ENCODE data around the gene SPON1. TPM values are rescaled to one million over a fixed set of nuclear protein-coding genes. Genes with fewer than 3 reads are reported as not detected.

Gene SPON1
- total RNA-seq, 1 experiment from 2014 or later: 46.9 TPM

- intact Hi-C loops (cut with micrococcal nuclease; ENCODE audit: unreplicated experiment): no loop called here
- Mint-ChIP-seq H3K4me1 (ENCODE audit: low read depth, unreplicated experiment) (no peaks in the 10 kb centered on the region), H3K27me3 (ENCODE audit: insufficient read depth, unreplicated experiment) (no peaks in the 10 kb centered on the region), H3K27ac (ENCODE audit: unreplicated experiment) (no peak overlapping the region), H3K9me3 (ENCODE audit: unreplicated experiment) (no peaks in the 10 kb centered on the region), H3K4me3 (ENCODE audit: unreplicated experiment) (no peak overlapping the region), H3K36me3 (ENCODE audit: insufficient read depth, unreplicated experiment) (no peaks in the 10 kb centered on the region)
- H3K4me1 ChIP-seq: no peaks in the 10 kb centered on the region
- no peaks in the 10 kb centered on the region for H3K9me3 ChIP-seq
- no peak overlapping the region for H3K4me3 ChIP-seq (ENCODE audit: low read depth, low read length)
- ChIA-PET POLR2A (no interaction called here), CTCF (no interaction called here)
- no peak for TF ChIP-seq CTCF (IDR thresholded peaks at IDR 0.05; ENCODE audit: insufficient read depth in 1 of 2, low read depth in 1 of 2, low read length in 1 of 2, severe bottlenecking in 1 of 2, unreplicated experiment in 1 of 2)
- H3K27me3 ChIP-seq (replicated peaks; ENCODE audit: control insufficient read depth, insufficient read depth, low read length): no peaks in the 10 kb centered on the region
- H3K36me3 ChIP-seq (ENCODE audit: control insufficient read depth, insufficient read depth, low read length): no peaks in the 10 kb centered on the region
- no peak for DNase-seq
- no TSS peak for BruUV-seq (replicated peaks)
These were observed 138.9 kb downstream of the SPON1 start for GRCh38 chr11:14101388-14101787.

- H3K4me1 Mint-ChIP-seq (ENCODE audit: low read depth, unreplicated experiment): no peaks in the 10 kb centered on the region
- Histone ChIP-seq H3K4me1 (no peaks in the 10 kb centered on the region), H3K4me3 (ENCODE audit: low read depth, low read length) (no peak overlapping the region), H3K27me3 (replicated peaks; ENCODE audit: control insufficient read depth, insufficient read depth, low read length) (no peaks in the 10 kb centered on the region), H3K9me3 (no peaks in the 10 kb centered on the region), H3K36me3 (ENCODE audit: control insufficient read depth, insufficient read depth, low read length) (no peaks in the 10 kb centered on the region)
- no peak overlapping the region for H3K4me3 Mint-ChIP-seq (ENCODE audit: unreplicated experiment)
- no peak for TF ChIP-seq CTCF (IDR thresholded peaks at IDR 0.05; ENCODE audit: insufficient read depth in 1 of 2, low read depth in 1 of 2, low read length in 1 of 2, severe bottlenecking in 1 of 2, unreplicated experiment in 1 of 2)
- no peaks in the 10 kb centered on the region for H3K36me3 Mint-ChIP-seq (ENCODE audit: insufficient read depth, unreplicated experiment)
- intact Hi-C loops (cut with micrococcal nuclease; ENCODE audit: unreplicated experiment): no loop called here
- H3K9me3 Mint-ChIP-seq (ENCODE audit: unreplicated experiment): no peaks in the 10 kb centered on the region
- CTCF ChIA-PET: no interaction called here
- DNase-seq: no peak
- no peak overlapping the region for H3K27ac Mint-ChIP-seq (ENCODE audit: unreplicated experiment)
- BruUV-seq (replicated peaks): no TSS peak
- H3K27me3 Mint-ChIP-seq (ENCODE audit: insufficient read depth, unreplicated experiment): no peaks in the 10 kb centered on the region
- POLR2A ChIA-PET: no interaction called here
These were observed 140.2 kb downstream of the SPON1 start for GRCh38 chr11:14102766-14103165.

- Histone ChIP-seq H3K27me3 (replicated peaks; ENCODE audit: control insufficient read depth, insufficient read depth, low read length) (no peaks in the 10 kb centered on the region), H3K36me3 (ENCODE audit: control insufficient read depth, insufficient read depth, low read length) (no peaks in the 10 kb centered on the region), H3K4me1 (no peaks in the 10 kb centered on the region), H3K9me3 (no peaks in the 10 kb centered on the region), H3K4me3 (ENCODE audit: low read depth, low read length) (no peak overlapping the region)
- Mint-ChIP-seq H3K4me3 (ENCODE audit: unreplicated experiment) (no peak overlapping the region), H3K4me1 (ENCODE audit: low read depth, unreplicated experiment) (no peaks in the 10 kb centered on the region), H3K27me3 (ENCODE audit: insufficient read depth, unreplicated experiment) (no peaks in the 10 kb centered on the region), H3K9me3 (ENCODE audit: unreplicated experiment) (no peaks in the 10 kb centered on the region), H3K36me3 (ENCODE audit: insufficient read depth, unreplicated experiment) (no peaks in the 10 kb centered on the region), H3K27ac (ENCODE audit: unreplicated experiment) (no peak overlapping the region)
- ChIA-PET POLR2A (no interaction called here), CTCF (no interaction called here)
- no peak for TF ChIP-seq CTCF (IDR thresholded peaks at IDR 0.05; ENCODE audit: insufficient read depth in 1 of 2, low read depth in 1 of 2, low read length in 1 of 2, severe bottlenecking in 1 of 2, unreplicated experiment in 1 of 2)
- DNase-seq: no peak
- intact Hi-C loops (cut with micrococcal nuclease; ENCODE audit: unreplicated experiment): no loop called here
- BruUV-seq (replicated peaks): no TSS peak
These were observed 142.9 kb downstream of the SPON1 start for GRCh38 chr11:14105446-14105845.
